HG03159 (cell line): ENCODE results near the gene LIMS1.
A peak's percentile ranks its signal among the peaks of the same experiment; 100 is the strongest.
"Not testable (repeated sequence)": the region's sequence is repeated elsewhere in the genome, so short reads cannot be mapped to it uniquely, and the experiment has no call there.

ENCODE experiments used
- ATAC-seq: cut with Tn5 transposase; IDR thresholded peaks from one replicate; pipeline ENCODE4 v1.9.1; 2021; ENCODE audit warnings: mild to moderate bottlenecking, moderate library complexity; ENCODE audit not compliant: unreplicated experiment

LIMS1 gene

GRCh38 chr2:108656282-108656681 is 122.0 kb downstream of the LIMS1 start:
- not testable (repeated sequence) for ATAC-seq

- ATAC-seq: not testable (repeated sequence)
Observed at GRCh38 chr2:108657517-108657916, 123.2 kb downstream of the LIMS1 start.

GRCh38 chr2:108658553-108658952 is 124.3 kb downstream of the LIMS1 start:
- ATAC-seq: not testable (repeated sequence)

- ATAC-seq: not testable (repeated sequence)
Observed at GRCh38 chr2:108661493-108661892, 127.2 kb downstream of the LIMS1 start.

- ATAC-seq: peak; percentile 86
Observed at GRCh38 chr2:108662207-108662612, 127.9 kb downstream of the LIMS1 start.

GRCh38 chr2:108663346-108663745 is 129.1 kb downstream of the LIMS1 start:
- ATAC-seq: not testable (repeated sequence)

- ATAC-seq: not testable (repeated sequence)
Observed at GRCh38 chr2:108664089-108664488, 129.8 kb downstream of the LIMS1 start.

- ATAC-seq: not testable (repeated sequence)
Observed at GRCh38 chr2:108664979-108665378, 130.7 kb downstream of the LIMS1 start.

GRCh38 chr2:108665975-108666374 is 131.7 kb downstream of the LIMS1 start:
- not testable (repeated sequence) for ATAC-seq

GRCh38 chr2:108667140-108667539 is 132.9 kb downstream of the LIMS1 start:
- not testable (repeated sequence) for ATAC-seq

- not testable (repeated sequence) for ATAC-seq
Observed at GRCh38 chr2:108670282-108670681, 136.0 kb downstream of the LIMS1 start.

- ATAC-seq: not testable (repeated sequence)
Observed at GRCh38 chr2:108672200-108672805, 138.0 kb downstream of the LIMS1 start.

GRCh38 chr2:108676522-108676921 is 142.3 kb downstream of the LIMS1 start:
- ATAC-seq: not testable (repeated sequence)

- not testable (repeated sequence) for ATAC-seq
Observed at GRCh38 chr2:108677239-108677744, 143.0 kb downstream of the LIMS1 start.

- not testable (repeated sequence) for ATAC-seq
Observed at GRCh38 chr2:108678198-108678651, 144.0 kb downstream of the LIMS1 start.

GRCh38 chr2:108680805-108681204 is 146.5 kb downstream of the LIMS1 start:
- not testable (repeated sequence) for ATAC-seq

GRCh38 chr2:108688818-108689756 is 154.8 kb downstream of the LIMS1 start:
- ATAC-seq: not testable (repeated sequence)

GRCh38 chr2:108690001-108690400 is 155.7 kb downstream of the LIMS1 start:
- peak; percentile 90 for ATAC-seq

GRCh38 chr2:108691447-108691846 is 157.2 kb downstream of the LIMS1 start:
- ATAC-seq: no peak

- no peak for ATAC-seq
Observed at GRCh38 chr2:108701208-108701607, 166.9 kb downstream of the LIMS1 start.

- no peak for ATAC-seq
Observed at GRCh38 chr2:108701806-108702205, 167.5 kb downstream of the LIMS1 start.
